ENCODE results near the gene B9D2.
"Not testable (repeated sequence)": the region's sequence is repeated elsewhere in the genome, so short reads cannot be mapped to it uniquely, and the experiment has no call there.

B9D2 gene

DNA sequence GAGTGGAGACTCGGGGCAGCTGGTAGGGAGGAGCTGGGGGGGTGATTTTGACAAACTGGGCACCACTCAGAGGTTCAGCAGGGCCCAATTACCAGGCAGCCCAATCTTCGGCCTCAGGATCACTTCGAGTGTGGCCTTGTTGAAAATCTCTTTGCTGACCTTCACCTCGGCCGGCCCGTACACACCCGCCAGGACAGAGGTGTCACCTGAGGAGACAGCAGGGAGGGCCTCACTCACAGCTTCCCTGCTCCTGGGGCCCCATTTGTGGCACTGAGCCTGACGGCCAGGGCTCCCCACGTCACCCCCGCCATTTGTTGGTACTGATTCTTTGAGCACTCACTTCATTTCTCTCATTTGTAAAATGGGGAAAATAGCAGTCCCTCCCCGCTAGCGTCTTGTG is 28.8 kb upstream of the B9D2 start:
- Histone ChIP-seq H3K27ac (ENCODE audit: low read length) (no peak overlapping the region), H3K27me3 (ENCODE audit: insufficient read depth, low read length, poor library complexity) (no peaks in the 10 kb centered on the region), H3K79me2 (ENCODE audit: insufficient read depth, low read length) (peaks cover 33% of the 10 kb centered on the region), H2AFZ (ENCODE audit: low read depth, low read length) (no peak overlapping the region), H3K4me1 (ENCODE audit: insufficient read depth, low read length) (peaks cover 17% of the 10 kb centered on the region), H3K4me3 (ENCODE audit: low read depth in 1 of 2, low read length in 2 of 2) (no peak overlapping the region), H4K20me1 (ENCODE audit: insufficient read depth, low read length) (peaks cover 7% of the 10 kb centered on the region; the same call in 1 of the 2 replicates), H3K36me3 (ENCODE audit: insufficient read depth, low read length) (peaks cover 44% of the 10 kb centered on the region), H3K4me2 (ENCODE audit: insufficient read depth, low read length) (no peak overlapping the region), H3K9me3 (ENCODE audit: insufficient read depth, low read length, severe bottlenecking) (no peaks in the 10 kb centered on the region), H3K9ac (ENCODE audit: low read depth, low read length) (no peak overlapping the region)
- DNase-seq, result no peak
- ATAC-seq (ENCODE audit: insufficient read depth, low read depth), result no peak
- no peak for TF ChIP-seq EZH2 (IDR thresholded peaks at IDR 0.05; ENCODE audit: borderline replicate concordance, low read depth, low read length, severe bottlenecking)
- TF ChIP-seq, protein P1, sequence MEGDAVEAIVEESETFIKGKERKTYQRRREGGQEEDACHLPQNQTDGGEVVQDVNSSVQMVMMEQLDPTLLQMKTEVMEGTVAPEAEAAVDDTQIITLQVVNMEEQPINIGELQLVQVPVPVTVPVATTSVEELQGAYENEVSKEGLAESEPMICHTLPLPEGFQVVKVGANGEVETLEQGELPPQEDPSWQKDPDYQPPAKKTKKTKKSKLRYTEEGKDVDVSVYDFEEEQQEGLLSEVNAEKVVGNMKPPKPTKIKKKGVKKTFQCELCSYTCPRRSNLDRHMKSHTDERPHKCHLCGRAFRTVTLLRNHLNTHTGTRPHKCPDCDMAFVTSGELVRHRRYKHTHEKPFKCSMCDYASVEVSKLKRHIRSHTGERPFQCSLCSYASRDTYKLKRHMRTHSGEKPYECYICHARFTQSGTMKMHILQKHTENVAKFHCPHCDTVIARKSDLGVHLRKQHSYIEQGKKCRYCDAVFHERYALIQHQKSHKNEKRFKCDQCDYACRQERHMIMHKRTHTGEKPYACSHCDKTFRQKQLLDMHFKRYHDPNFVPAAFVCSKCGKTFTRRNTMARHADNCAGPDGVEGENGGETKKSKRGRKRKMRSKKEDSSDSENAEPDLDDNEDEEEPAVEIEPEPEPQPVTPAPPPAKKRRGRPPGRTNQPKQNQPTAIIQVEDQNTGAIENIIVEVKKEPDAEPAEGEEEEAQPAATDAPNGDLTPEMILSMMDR (IDR thresholded peaks at IDR 0.05; ENCODE audit: borderline replicate concordance, extremely low read depth, low read length, poor library complexity, severe bottlenecking), result no peak

- peaks cover 55% of the 10 kb centered on the region for H3K36me3 ChIP-seq (ENCODE audit: insufficient read depth, low read length)
- DNase-seq (no peak), ATAC-seq (ENCODE audit: insufficient read depth, low read depth) (no peak)
- no peaks in the 10 kb centered on the region for H3K9me3 ChIP-seq (ENCODE audit: insufficient read depth, low read length, severe bottlenecking)
- no peak overlapping the region for H3K4me2 ChIP-seq (ENCODE audit: insufficient read depth, low read length)
- peaks cover 17% of the 10 kb centered on the region for H3K4me1 ChIP-seq (ENCODE audit: insufficient read depth, low read length)
- no peaks in the 10 kb centered on the region for H3K27me3 ChIP-seq (ENCODE audit: insufficient read depth, low read length, poor library complexity)
- H3K9ac ChIP-seq (ENCODE audit: low read depth, low read length), result no peak overlapping the region
- H3K27ac ChIP-seq (ENCODE audit: low read length), result no peak overlapping the region
- peaks cover 7% of the 10 kb centered on the region; the same call in 1 of the 2 replicates for H4K20me1 ChIP-seq (ENCODE audit: insufficient read depth, low read length)
- H3K79me2 ChIP-seq (ENCODE audit: insufficient read depth, low read length), result peaks cover 26% of the 10 kb centered on the region
- H2AFZ ChIP-seq (ENCODE audit: low read depth, low read length), result no peak overlapping the region
- no peak overlapping the region for H3K4me3 ChIP-seq (ENCODE audit: low read depth in 1 of 2, low read length in 2 of 2)
- TF ChIP-seq, protein P1 (IDR thresholded peaks at IDR 0.05; ENCODE audit: borderline replicate concordance, extremely low read depth, low read length, poor library complexity, severe bottlenecking), result no peak
- no peak for TF ChIP-seq EZH2 (IDR thresholded peaks at IDR 0.05; ENCODE audit: borderline replicate concordance, low read depth, low read length, severe bottlenecking)
Observed at GRCh38 chr19:41391618-41392017, 27.7 kb upstream of the B9D2 start.

DNA sequence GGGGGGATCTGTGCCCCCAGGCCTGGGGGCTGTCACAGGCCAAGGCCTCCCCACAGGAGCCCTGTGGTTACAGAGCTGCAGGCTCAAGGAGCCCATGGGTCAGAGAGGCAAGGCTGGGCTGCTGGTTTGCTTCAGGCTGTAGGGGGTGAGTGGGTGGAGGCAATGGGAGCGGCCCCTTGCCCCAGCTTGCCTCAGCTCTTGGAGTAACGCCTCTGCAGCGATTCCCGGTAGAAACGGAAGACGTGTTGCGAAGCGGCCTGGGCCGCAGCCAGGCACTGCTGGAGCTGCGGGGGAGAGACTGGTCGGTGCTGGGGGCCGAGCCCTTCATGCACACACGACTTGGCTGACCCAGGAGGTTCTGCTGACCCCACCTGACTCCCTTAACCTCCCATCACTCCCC is 22.5 kb upstream of the B9D2 start:
- Histone ChIP-seq H2AFZ (ENCODE audit: low read depth, low read length) (no peak overlapping the region), H3K4me3 (ENCODE audit: low read depth in 1 of 2, low read length in 2 of 2) (no peak overlapping the region), H3K4me2 (ENCODE audit: insufficient read depth, low read length) (no peak overlapping the region), H3K36me3 (ENCODE audit: insufficient read depth, low read length) (peaks cover 69% of the 10 kb centered on the region), H4K20me1 (ENCODE audit: insufficient read depth, low read length) (no peaks in the 10 kb centered on the region; the same call in 1 of the 2 replicates), H3K4me1 (ENCODE audit: insufficient read depth, low read length) (no peaks in the 10 kb centered on the region), H3K27ac (ENCODE audit: low read length) (no peak overlapping the region), H3K27me3 (ENCODE audit: insufficient read depth, low read length, poor library complexity) (no peaks in the 10 kb centered on the region), H3K9me3 (ENCODE audit: insufficient read depth, low read length, severe bottlenecking) (no peaks in the 10 kb centered on the region), H3K79me2 (ENCODE audit: insufficient read depth, low read length) (no peaks in the 10 kb centered on the region), H3K9ac (ENCODE audit: low read depth, low read length) (no peak overlapping the region)
- no peak for DNase-seq
- ATAC-seq (ENCODE audit: insufficient read depth, low read depth), result no peak
- TF ChIP-seq, protein P1 (IDR thresholded peaks at IDR 0.05; ENCODE audit: borderline replicate concordance, extremely low read depth, low read length, poor library complexity, severe bottlenecking), result no peak

- Histone ChIP-seq H3K9me3 (ENCODE audit: insufficient read depth, low read length, severe bottlenecking) (no peaks in the 10 kb centered on the region), H3K9ac (ENCODE audit: low read depth, low read length) (no peak overlapping the region)
- no peak for DNase-seq
Observed at GRCh38 chr19:41384351-41384750, 20.4 kb upstream of the B9D2 start.

DNA sequence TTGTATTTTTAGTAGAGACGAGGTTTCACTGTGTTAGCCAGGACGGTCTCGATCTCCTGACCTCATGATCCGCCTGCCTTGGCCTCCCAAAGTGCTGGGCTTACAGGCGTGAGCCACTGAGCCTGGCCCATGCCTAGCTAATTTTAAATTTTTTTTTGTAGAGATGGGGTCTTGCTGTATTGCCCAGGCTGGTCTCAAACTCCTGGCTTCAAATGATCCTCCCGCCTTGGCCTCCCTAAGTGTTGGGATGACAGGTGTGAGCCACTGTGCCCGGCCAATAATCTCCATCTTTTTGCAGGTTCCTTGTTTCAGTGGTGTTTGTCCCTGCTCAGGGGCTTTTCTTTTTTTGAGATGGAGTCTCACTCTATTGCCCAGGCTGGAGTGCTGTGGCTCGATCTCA is 17.6 kb upstream of the B9D2 start:
- not testable (repeated sequence) for H3K9ac ChIP-seq (ENCODE audit: low read depth, low read length); DNase-seq; H3K4me1 ChIP-seq (ENCODE audit: insufficient read depth, low read length); H3K79me2 ChIP-seq (ENCODE audit: insufficient read depth, low read length); ATAC-seq (ENCODE audit: insufficient read depth, low read depth); H3K4me3 ChIP-seq (ENCODE audit: low read depth in 1 of 2, low read length in 2 of 2); H3K27me3 ChIP-seq (ENCODE audit: insufficient read depth, low read length, poor library complexity); H2AFZ ChIP-seq (ENCODE audit: low read depth, low read length); H3K4me2 ChIP-seq (ENCODE audit: insufficient read depth, low read length); H3K27ac ChIP-seq (ENCODE audit: low read length); H3K9me3 ChIP-seq (ENCODE audit: insufficient read depth, low read length, severe bottlenecking); H4K20me1 ChIP-seq (ENCODE audit: insufficient read depth, low read length)
- peaks cover 25% of the 10 kb centered on the region for H3K36me3 ChIP-seq (ENCODE audit: insufficient read depth, low read length)

More at GRCh38 chr19:41384351-41384750, 20.4 kb upstream of the B9D2 start:
- Histone ChIP-seq H3K36me3 (ENCODE audit: insufficient read depth, low read length) (peaks cover 50% of the 10 kb centered on the region), H4K20me1 (ENCODE audit: insufficient read depth, low read length) (no peaks in the 10 kb centered on the region; the same call in 1 of the 2 replicates), H2AFZ (ENCODE audit: low read depth, low read length) (no peak overlapping the region), H3K27ac (ENCODE audit: low read length) (no peak overlapping the region), H3K4me1 (ENCODE audit: insufficient read depth, low read length) (no peaks in the 10 kb centered on the region), H3K79me2 (ENCODE audit: insufficient read depth, low read length) (no peaks in the 10 kb centered on the region), H3K27me3 (ENCODE audit: insufficient read depth, low read length, poor library complexity) (no peaks in the 10 kb centered on the region), H3K4me2 (ENCODE audit: insufficient read depth, low read length) (no peak overlapping the region), H3K4me3 (ENCODE audit: low read depth in 1 of 2, low read length in 2 of 2) (no peak overlapping the region)
- ATAC-seq (ENCODE audit: insufficient read depth, low read depth), result no peak
- TF ChIP-seq, protein P1 (IDR thresholded peaks at IDR 0.05; ENCODE audit: borderline replicate concordance, extremely low read depth, low read length, poor library complexity, severe bottlenecking), result no peak
- TF ChIP-seq EZH2 (IDR thresholded peaks at IDR 0.05; ENCODE audit: borderline replicate concordance, low read depth, low read length, severe bottlenecking), result no peak
